T-helper 17 cell (primary cell): Measurements from ENCODE around the gene KDELR3. TPM values are rescaled to one million over a fixed set of nuclear protein-coding genes. Genes with fewer than 3 reads are reported as not detected.

Experiments
- ATAC-seq: fragments of 150-1000 bp; cut with Tn5 transposase; 2 replicates; pipeline ENCODE4 v1.10.0; 2021; ENCODE audit warnings: mild to moderate bottlenecking, moderate library complexity
- DNase-seq, 3 donors: peaks; one replicate each; pipeline versions ENCODE4 v3.0.0 to v3.0.0-alpha.2; 2020 to 2021
- H3K9me3 ChIP-seq: one replicate; pipeline ENCODE4 v1.7.0; 2013; ENCODE audit warnings: low read length, mild to moderate bottlenecking; ENCODE audit not compliant: control insufficient read depth, poor library complexity, severe bottlenecking
- H3K27ac Mint-ChIP-seq: one replicate; pipeline ENCODE4 v1.8.0; 2022; ENCODE audit warnings: mild to moderate bottlenecking, moderate library complexity, mixed read lengths
- H3K27me3 Mint-ChIP-seq: one replicate; pipeline ENCODE4 v1.8.0; 2022; ENCODE audit warnings: mixed read lengths
- H3K36me3 Mint-ChIP-seq: one replicate; pipeline ENCODE4 v1.8.0; 2022; ENCODE audit warnings: low read depth, mixed read lengths
- H3K4me1 Mint-ChIP-seq: one replicate; pipeline ENCODE4 v1.8.0; 2022; ENCODE audit warnings: mild to moderate bottlenecking, mixed read lengths
- H3K4me3 Mint-ChIP-seq: one replicate; pipeline ENCODE4 v1.8.0; 2022; ENCODE audit warnings: mild to moderate bottlenecking, moderate library complexity, mixed read lengths
- total RNA-seq, 4 donors: library from RNA in 2 of 4; stranded (reverse) in 2 of 4; gene quantifications; one replicate each; pipeline ENCODE4 v1.2.3 and lab custom pipeline; 2022 to 2026

The KDELR3 gene
- total RNA-seq, 2 donors from 2014 or later, result not detected

DNA sequence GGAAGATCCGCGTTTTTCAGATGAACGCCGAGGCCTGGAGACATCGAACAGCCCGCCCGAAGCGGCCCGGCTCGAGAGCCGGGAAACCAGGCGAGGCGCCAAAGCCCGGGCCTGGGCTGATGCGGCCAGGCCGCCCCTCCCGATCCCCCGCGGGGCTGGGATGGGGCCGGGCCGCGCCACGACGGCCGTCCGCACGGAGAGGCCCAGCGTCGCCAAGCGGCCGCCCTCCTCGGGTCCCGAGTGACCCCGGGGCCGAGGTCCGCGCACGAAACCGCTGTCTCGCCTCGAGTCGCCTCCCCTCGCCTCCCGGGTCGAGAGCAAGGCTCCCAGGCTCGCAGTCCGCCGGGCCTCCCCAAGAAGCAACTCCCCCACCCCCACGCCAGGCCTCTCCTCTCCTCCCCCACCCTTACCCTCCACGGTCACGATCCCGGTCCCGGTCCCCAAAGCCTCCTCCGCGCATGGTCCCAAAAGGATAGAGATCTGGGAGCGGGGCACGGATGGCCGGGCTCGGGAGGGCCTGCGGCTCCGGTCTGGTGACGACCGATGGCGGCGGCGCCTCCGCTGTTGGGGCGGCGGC, 37.7 kb downstream of the KDELR3 start:
- peak overlapping the region; percentile 99 for H3K4me3 Mint-ChIP-seq
- no peaks in the 10 kb centered on the region for H3K27me3 Mint-ChIP-seq
- ATAC-seq, result peak; percentile 30
- peaks cover 6% of the 10 kb centered on the region for H3K36me3 Mint-ChIP-seq
- no peaks in the 10 kb centered on the region for H3K9me3 ChIP-seq
- DNase-seq, result peak in 1 of 3 donors; percentile 50
- H3K27ac Mint-ChIP-seq, result peak overlapping the region; percentile 98
- peaks cover 47% of the 10 kb centered on the region for H3K4me1 Mint-ChIP-seq

DNA sequence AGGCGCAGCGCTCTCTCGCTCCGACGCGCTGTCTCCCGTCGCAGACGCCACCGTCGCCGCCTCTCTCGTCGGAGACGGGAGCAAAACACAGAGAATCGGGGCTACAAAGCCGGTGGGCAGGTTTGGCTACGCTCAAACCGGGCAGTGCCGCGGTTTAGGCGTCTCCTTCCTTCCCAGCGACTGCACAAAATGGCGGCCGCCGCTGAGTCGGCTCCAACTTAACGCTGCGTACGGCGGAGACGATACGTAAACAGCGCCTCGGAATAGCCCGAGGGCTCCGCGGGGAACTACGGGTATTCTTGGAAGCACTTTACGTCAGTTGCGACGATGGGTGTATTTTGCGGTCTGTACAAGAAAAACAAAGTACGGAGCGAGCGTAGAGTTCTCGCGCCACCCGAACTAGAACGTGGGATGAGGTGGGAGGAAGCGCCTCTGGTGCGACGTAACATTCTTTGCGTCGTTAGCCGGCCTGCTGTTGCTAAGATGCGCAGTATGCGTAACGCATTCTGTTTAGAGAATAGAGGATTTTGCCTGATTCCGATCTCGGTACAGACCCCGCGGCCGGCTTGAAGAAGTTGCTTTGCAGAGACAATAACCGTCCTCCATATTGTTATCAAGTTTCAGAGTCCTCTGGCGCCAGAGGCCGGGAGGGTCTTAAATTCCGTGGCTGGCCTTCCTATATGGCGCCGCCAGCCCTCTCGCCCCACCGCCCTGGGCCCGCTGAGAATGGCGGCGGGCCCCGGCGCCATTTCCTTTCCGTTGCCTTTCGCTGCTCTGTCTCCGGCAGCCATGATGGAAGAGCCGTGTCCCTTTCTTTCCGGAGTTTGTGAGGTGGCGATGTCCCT, 38.4 kb downstream of the KDELR3 start, which contains the start of gene DDX17:
DDX17 (minus strand) TSS at position 194 of the 845 bp plus-strand sequence.
- peak within 1 kb of the TSS; percentile 98 for H3K27ac Mint-ChIP-seq
- ATAC-seq (peak; percentile 88), DNase-seq (peak; percentile 80 to 93 (median 87))
- H3K9me3 ChIP-seq, result no peaks in the 10 kb centered on the region
- H3K27me3 Mint-ChIP-seq, result no peaks in the 10 kb centered on the region
- peak within 1 kb of the TSS; percentile 99 for H3K4me3 Mint-ChIP-seq
- peaks cover 44% of the 10 kb centered on the region for H3K4me1 Mint-ChIP-seq
- peaks cover 6% of the 10 kb centered on the region for H3K36me3 Mint-ChIP-seq

DNA sequence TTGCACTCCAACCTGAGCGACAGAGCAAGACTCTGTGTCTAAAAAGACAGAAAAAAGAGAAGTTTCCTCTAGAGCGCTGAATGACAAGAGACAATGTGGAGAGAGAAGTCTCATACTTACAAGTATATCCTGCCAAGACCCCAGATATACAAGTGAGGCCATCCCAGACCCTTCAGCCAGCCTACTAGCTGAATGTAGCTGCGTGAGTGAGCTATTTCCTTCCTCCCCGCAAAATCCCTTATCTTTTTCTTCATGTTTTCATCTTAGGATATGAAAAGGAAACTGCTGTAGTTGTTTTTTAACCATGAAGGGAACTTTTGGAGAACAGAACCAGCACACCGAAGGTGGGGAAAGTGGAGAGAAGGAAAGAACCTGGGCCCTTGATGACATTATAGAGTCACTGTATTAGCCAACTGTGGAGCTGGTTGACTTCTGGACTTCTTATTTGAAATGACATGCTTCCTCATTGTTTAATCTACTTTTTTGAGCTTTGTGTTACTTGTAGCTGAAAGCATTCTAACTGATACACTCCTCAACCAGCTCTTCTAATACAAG, 42.6 kb downstream of the KDELR3 start:
- DNase-seq, result no peak
- H3K27ac Mint-ChIP-seq, result peak overlapping the region; percentile 16

DNA sequence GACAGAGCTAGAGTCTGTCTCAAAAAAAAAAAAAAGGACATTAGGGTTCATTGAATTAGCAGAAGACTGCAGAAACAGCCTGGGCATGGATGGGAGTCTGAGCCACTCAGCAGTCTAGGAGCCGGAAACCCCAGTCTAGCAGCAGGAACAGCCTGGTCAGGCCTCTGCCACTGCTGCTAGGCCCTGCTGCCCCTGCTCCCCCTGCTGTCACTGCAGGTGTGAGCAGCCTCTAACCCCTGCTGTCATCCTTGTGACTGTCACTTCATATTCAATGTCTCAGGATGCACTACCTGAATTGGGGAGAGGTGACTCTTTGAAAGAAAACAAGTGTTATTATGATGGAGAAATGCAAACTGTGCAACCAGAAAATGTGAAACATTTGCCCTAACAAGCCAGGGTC, 45.2 kb downstream of the KDELR3 start:
- ATAC-seq (peak; percentile 71), DNase-seq (peak in 2 of 3 donors; percentile 9 to 16)
- Mint-ChIP-seq H3K36me3 (peaks cover 2% of the 10 kb centered on the region), H3K4me3 (no peak overlapping the region), H3K27me3 (no peaks in the 10 kb centered on the region), H3K4me1 (peaks cover 5% of the 10 kb centered on the region), H3K27ac (no peak overlapping the region)
- H3K9me3 ChIP-seq, result no peaks in the 10 kb centered on the region

More for the DNA sequence above, 42.6 kb downstream of the KDELR3 start:
- Mint-ChIP-seq H3K36me3 (peaks cover 2% of the 10 kb centered on the region), H3K27me3 (no peaks in the 10 kb centered on the region), H3K4me3 (no peak overlapping the region), H3K4me1 (peaks cover 12% of the 10 kb centered on the region)
- H3K9me3 ChIP-seq, result no peaks in the 10 kb centered on the region
- ATAC-seq, result no peak

DNA sequence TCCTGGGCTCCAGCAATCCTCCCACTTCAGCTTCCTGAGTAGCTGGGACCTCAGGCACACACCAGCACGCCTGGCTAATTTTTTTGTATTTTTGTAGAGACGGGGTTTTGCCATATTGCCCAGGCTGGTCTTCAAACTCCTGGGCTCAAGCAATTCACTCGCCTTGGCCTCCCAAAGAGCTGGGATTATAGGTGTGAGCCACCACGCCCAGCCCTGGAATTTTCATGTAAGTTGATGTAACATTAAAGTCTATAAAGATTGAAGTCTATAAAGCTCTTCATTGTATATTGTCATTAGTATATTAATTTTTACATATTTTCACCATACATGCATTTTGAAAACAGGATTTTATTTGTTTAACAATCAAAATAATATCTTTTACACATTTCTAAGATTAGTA, 50.7 kb downstream of the KDELR3 start:
- no peak overlapping the region for H3K4me3 Mint-ChIP-seq
- peaks cover 4% of the 10 kb centered on the region for H3K27me3 Mint-ChIP-seq
- DNase-seq (no peak), ATAC-seq (no peak)
- peaks cover 2% of the 10 kb centered on the region for H3K36me3 Mint-ChIP-seq
- no peaks in the 10 kb centered on the region for H3K9me3 ChIP-seq
- H3K4me1 Mint-ChIP-seq, result no peaks in the 10 kb centered on the region
- no peak overlapping the region for H3K27ac Mint-ChIP-seq

DNA sequence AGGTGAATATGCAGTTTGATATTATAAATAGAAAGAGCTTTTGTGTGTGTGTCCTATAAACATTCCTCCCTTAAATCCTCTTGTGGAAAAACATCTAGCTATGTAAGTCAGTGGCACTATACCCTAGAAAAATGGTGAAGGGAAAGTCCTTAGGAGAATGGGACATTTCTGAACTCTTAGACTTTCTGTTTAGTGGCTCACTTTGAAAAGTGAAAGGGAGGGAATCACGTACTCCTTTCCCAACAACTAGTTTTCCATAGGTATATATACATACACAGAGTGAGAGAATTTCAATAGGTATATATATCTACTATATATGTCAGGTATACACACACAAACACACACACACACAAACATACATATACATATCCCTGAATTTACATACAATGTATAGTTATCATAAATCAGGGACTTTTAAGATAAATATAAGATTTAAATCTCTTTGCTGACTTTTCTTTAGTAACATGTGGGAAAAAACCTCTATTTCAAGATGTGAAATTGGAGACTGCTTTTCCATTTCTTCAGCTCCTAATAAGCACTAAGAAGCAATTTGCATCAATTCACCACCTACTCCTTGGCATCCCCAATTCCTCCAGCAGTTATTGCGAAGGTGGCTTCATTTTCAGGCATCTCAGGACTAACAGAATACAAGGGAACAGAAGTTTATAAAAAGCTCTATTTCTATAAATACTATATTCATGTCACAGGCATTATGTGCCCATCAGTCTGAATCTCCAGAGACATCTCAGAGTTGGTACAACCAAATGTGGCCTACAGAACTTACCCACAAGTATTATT, 51.8 kb downstream of the KDELR3 start:
- no peak overlapping the region for H3K27ac Mint-ChIP-seq
- no peak overlapping the region for H3K4me3 Mint-ChIP-seq
- H3K9me3 ChIP-seq, result no peaks in the 10 kb centered on the region
- DNase-seq, result no peak
- H3K27me3 Mint-ChIP-seq, result peaks cover 4% of the 10 kb centered on the region
- ATAC-seq, result no peak
- no peaks in the 10 kb centered on the region for H3K4me1 Mint-ChIP-seq
- peaks cover 2% of the 10 kb centered on the region for H3K36me3 Mint-ChIP-seq

DNA sequence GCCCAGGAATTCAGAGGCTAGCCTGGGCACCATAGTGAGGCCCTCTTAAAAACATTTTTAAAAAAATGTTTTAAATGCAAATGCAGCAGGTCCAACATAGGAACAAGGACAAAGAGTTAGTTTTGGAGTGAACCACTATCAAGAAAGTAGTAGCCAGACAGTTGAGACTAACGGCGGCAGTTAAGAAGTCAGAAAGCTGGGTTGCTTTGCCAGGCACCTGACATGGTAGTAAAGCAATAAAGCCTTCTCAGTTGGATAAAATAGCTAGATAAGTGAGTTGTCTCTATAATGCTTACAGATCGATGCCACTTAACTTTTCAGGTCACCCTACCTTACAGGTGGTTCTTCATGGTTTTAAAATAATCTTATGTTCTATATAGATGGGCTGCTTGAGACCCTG, 55.1 kb downstream of the KDELR3 start:
- DNase-seq (no peak), ATAC-seq (no peak)
- Mint-ChIP-seq H3K36me3 (no peaks in the 10 kb centered on the region), H3K27ac (no peak overlapping the region), H3K4me1 (no peaks in the 10 kb centered on the region), H3K4me3 (no peak overlapping the region), H3K27me3 (peaks cover 4% of the 10 kb centered on the region)
- no peaks in the 10 kb centered on the region for H3K9me3 ChIP-seq

DNA sequence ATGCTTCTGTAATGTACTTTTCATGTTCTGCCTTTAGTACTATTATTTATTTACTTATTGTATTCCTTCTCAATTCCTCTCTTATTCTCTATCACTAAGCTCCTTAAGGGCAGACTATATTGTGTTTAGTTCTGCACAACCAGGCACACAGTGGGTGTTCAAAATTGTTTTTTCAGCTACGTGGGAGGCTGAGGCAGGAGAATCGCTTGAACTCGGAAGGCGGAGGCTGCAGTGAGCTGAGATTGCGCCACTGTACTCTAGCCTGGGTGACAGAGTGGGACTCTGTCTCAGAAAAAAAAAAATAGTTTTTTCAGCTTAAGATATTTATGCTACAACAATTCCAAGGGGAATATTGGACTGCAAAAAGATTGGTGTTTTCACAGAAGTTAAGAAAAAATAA, 55.6 kb downstream of the KDELR3 start:
- Mint-ChIP-seq H3K27me3 (peaks cover 4% of the 10 kb centered on the region), H3K4me3 (no peak overlapping the region), H3K27ac (no peak overlapping the region), H3K4me1 (no peaks in the 10 kb centered on the region), H3K36me3 (no peaks in the 10 kb centered on the region)
- ATAC-seq (no peak), DNase-seq (no peak)
- no peaks in the 10 kb centered on the region for H3K9me3 ChIP-seq

DNA sequence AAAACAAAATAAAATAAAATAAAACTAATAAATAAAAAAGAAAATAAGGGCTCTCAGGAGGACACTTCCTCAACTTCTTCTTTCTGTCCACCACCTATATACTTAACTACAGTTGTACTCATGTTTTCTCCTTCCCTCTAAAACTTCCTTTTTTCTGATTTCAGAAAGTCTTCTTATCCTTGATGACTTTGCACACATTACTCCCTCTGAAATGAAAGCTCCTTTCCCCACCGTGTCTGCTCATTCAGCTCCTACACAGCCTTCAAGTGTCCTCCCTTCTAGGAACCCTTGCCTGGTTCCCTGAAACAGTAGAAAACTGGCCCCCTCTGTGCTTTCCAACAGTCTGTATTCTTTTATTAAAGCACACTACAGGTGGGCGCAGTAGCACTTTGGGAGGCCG, 56.5 kb downstream of the KDELR3 start:
- Mint-ChIP-seq H3K4me3 (no peak overlapping the region), H3K36me3 (no peaks in the 10 kb centered on the region), H3K27ac (no peak overlapping the region), H3K4me1 (no peaks in the 10 kb centered on the region), H3K27me3 (peaks cover 4% of the 10 kb centered on the region)
- no peak for ATAC-seq
- DNase-seq, result no peak
- H3K9me3 ChIP-seq, result no peaks in the 10 kb centered on the region

DNA sequence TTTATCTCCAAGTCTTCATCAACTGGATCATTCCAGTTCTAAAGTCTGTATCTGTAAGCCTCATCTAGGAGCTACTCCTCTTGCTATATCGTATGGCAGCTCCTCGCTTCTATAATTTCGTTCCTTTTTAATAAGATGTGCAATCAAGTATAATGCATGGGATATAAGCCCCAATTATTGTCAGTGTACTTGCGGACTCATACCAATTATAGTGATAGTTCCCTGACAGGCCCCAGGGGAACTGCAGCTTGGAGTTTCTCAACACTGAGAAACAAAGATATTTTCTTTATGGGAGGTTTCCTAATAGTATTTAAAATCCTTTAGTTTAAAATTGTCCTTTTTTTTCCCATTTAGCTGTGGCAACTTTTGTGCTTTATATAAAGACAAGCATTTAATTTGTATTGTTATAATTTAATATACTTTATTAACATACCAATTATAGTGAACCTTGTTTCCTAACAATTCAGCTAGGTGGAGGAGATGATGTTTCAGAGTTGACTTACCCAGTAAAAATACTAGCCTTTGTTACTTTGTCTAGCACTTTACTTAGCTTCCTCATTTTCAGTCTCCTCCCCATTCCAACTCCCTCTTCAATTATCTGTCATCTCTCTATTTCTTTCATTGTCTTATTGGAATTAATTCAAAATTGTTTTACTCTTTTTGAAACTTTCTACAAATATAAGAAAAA, 63.5 kb downstream of the KDELR3 start:
- ATAC-seq (peak; percentile 44), DNase-seq (no peak)
- peak overlapping the region; percentile 79 for H3K4me3 Mint-ChIP-seq
- H3K4me1 Mint-ChIP-seq, result peaks cover 8% of the 10 kb centered on the region
- H3K36me3 Mint-ChIP-seq, result no peaks in the 10 kb centered on the region
- H3K9me3 ChIP-seq, result no peaks in the 10 kb centered on the region
- H3K27ac Mint-ChIP-seq, result peak overlapping the region; percentile 97
- no peaks in the 10 kb centered on the region for H3K27me3 Mint-ChIP-seq
